SK-N-SH (cell line): ENCODE measurements around the gene RNU4-1. TPM values are rescaled to one million over a fixed set of nuclear protein-coding genes. Genes with fewer than 3 reads are reported as not detected.

Experiments used
- CTCF ChIA-PET: fragments of 300-600, 350-600 bp; formaldehyde crosslinking; extraction: SDS; loops from one replicate; lab custom pipeline; 2021; lab: Yijun Ruan, JAX
- POLR2A ChIA-PET: fragments of 350-600 bp; sonication (Branson Sonifier 250); formaldehyde crosslinking; extraction: SDS; loops from one replicate; lab custom pipeline; 2020; ENCODE audit warnings: antibody characterized with exemption, inconsistent platforms; lab: Yijun Ruan, JAX
- DNase-seq: peaks from one replicate; pipeline ENCODE4 v3.0.0; 2012
- H2AFZ ChIP-seq: fragments of 200-600 bp; sonication (generic); 2 replicates; pipeline ENCODE4 v1.8.1; 2016; ENCODE audit warnings: antibody characterized with exemption, mild to moderate bottlenecking, low read depth
- H3F3A ChIP-seq: fragments of 200-600 bp; sonication (generic); replicated peaks from 2 replicates; pipeline ENCODE3; 2016; ENCODE audit warnings: antibody characterized with exemption, mild to moderate bottlenecking; ENCODE audit not compliant: insufficient read depth
- H3K27ac ChIP-seq, 2 experiments: fragments of 200-500 bp in 1 of 2; fragments of 200-600 bp in 1 of 2; sonication (Bioruptor generic) in 1 of 2; sonication (generic), shearing (Covaris generic) in 1 of 2; 2 replicates each; pipeline versions ENCODE4 v1.5.1 to v1.6.1; 2014 to 2016; ENCODE audit warnings: low read depth in 2 of 2, inconsistent platforms in 1 of 2, low read length in 1 of 2, mild to moderate bottlenecking in 1 of 2, mixed read lengths in 1 of 2
- H3K27me3 ChIP-seq: fragments of 200-600 bp; sonication (generic), shearing (Covaris generic); 2 replicates; pipeline ENCODE4 v1.6.1; 2016; ENCODE audit warnings: mixed run types; ENCODE audit not compliant: insufficient read depth
- H3K36me3 ChIP-seq, 2 experiments: fragments of 200-500 bp in 1 of 2; fragments of 200-600 bp in 1 of 2; sonication (Bioruptor generic) in 1 of 2; sonication (generic) in 1 of 2; replicated peaks in 1 of 2; 2 replicates each; pipeline versions ENCODE3 to v1.5.1; 2014 to 2016; ENCODE audit warnings: low read length in 1 of 2, mild to moderate bottlenecking in 1 of 2; ENCODE audit not compliant: insufficient read depth in 2 of 2, control insufficient read depth in 1 of 2
- H3K4me1 ChIP-seq, 2 experiments: fragments of 200-500 bp in 1 of 2; fragments of 200-600 bp in 1 of 2; sonication (Bioruptor generic) in 1 of 2; sonication (generic), shearing (Covaris generic) in 1 of 2; 2 replicates each; pipeline versions ENCODE4 v1.5.1 to v1.6.1; 2014 to 2016; ENCODE audit warnings: low read depth in 1 of 2, low read length in 1 of 2, mixed run types in 1 of 2; ENCODE audit not compliant: insufficient read depth in 2 of 2, control insufficient read depth in 1 of 2
- H3K4me2 ChIP-seq: fragments of 200-600 bp; sonication (generic), shearing (Covaris generic); 2 replicates; pipeline ENCODE4 v1.6.1; 2017; ENCODE audit warnings: mixed run types
- H3K4me3 ChIP-seq, 2 experiments: fragments of 200-500 bp in 1 of 2; fragments of 200-600 bp in 1 of 2; sonication (Bioruptor generic) in 1 of 2; sonication (generic), shearing (Covaris generic) in 1 of 2; 2 replicates each; pipeline versions ENCODE4 v1.5.1 to v1.8.1; 2014 to 2016; ENCODE audit warnings: low read depth in 2 of 2, inconsistent platforms in 1 of 2, low read length in 1 of 2, mild to moderate bottlenecking in 1 of 2, mixed read lengths in 1 of 2, moderate library complexity in 1 of 2
- H3K79me2 ChIP-seq: fragments of 200-600 bp; sonication (generic); 2 replicates; pipeline ENCODE4 v1.8.1; 2017; ENCODE audit warnings: mild to moderate bottlenecking; ENCODE audit not compliant: insufficient read depth
- H3K9ac ChIP-seq: fragments of 200-600 bp; sonication (generic); 2 replicates; pipeline ENCODE4 v1.6.1; 2017; ENCODE audit warnings: mixed run types
- H3K9me2 ChIP-seq: fragments of 200-600 bp; sonication (generic); 2 replicates; pipeline ENCODE4 v1.6.1; 2017; ENCODE audit warnings: mixed run types
- H3K9me3 ChIP-seq: fragments of 200-600 bp; sonication (generic); 2 replicates; pipeline ENCODE4 v1.6.1; 2017; ENCODE audit warnings: mixed run types, mild to moderate bottlenecking, moderate library complexity
- H4K20me1 ChIP-seq: fragments of 200-600 bp; sonication (generic); 2 replicates; pipeline ENCODE4 v1.6.1; 2017; ENCODE audit warnings: mild to moderate bottlenecking, mixed run types; ENCODE audit not compliant: insufficient read depth
- FOSL2 ChIP-seq: IDR thresholded peaks from 2 replicates; pipeline ENCODE4 v1.4.0; 2012; ENCODE audit warnings: low read depth, mild to moderate bottlenecking, moderate library complexity, borderline replicate concordance
- FOXJ3 ChIP-seq: sonication (generic); formaldehyde crosslinking; IDR thresholded peaks from 2 replicates; pipeline ENCODE4 v1.5.1; 2020; ENCODE audit warnings: mild to moderate bottlenecking, missing genetic modification reagents
- FOXM1 ChIP-seq: IDR thresholded peaks from 2 replicates; pipeline ENCODE4 v1.4.0; 2012; ENCODE audit warnings: low read depth, mild to moderate bottlenecking
- MAX ChIP-seq: IDR thresholded peaks from 2 replicates; pipeline ENCODE4 v1.4.0; 2012; ENCODE audit warnings: low read depth
- PBX3 ChIP-seq: IDR thresholded peaks from 2 replicates; pipeline ENCODE4; 2012
- POLR2AphosphoS5 ChIP-seq: IDR thresholded peaks from 2 replicates; pipeline ENCODE4 v1.6.1; 2012; ENCODE audit warnings: low read depth, low read length
- RAD21 ChIP-seq: IDR thresholded peaks from 2 replicates; pipeline ENCODE4 v1.6.1; 2012; ENCODE audit warnings: mild to moderate bottlenecking, low read length
- RCOR1 ChIP-seq: fragments of 150-350 bp; IDR thresholded peaks from 2 replicates; pipeline ENCODE4 v1.6.1; 2017; ENCODE audit warnings: antibody characterized with exemption, low read length
- REST ChIP-seq: IDR thresholded peaks from 2 replicates; pipeline ENCODE4 v1.6.1; 2012; ENCODE audit warnings: mild to moderate bottlenecking, low read depth, low read length, moderate library complexity
- RFX5 ChIP-seq: IDR thresholded peaks from 2 replicates; pipeline ENCODE4 v1.6.1; 2012; ENCODE audit warnings: mild to moderate bottlenecking, improper control_type of control experiment, low read length
- USF2 ChIP-seq: fragments of 150-350 bp; IDR thresholded peaks from 2 replicates; pipeline ENCODE4 v1.6.1; 2017; ENCODE audit warnings: antibody characterized with exemption, low read length, low read depth, borderline replicate concordance
- YY1 ChIP-seq: IDR thresholded peaks from 2 replicates; pipeline ENCODE4 v1.4.0; 2012; ENCODE audit warnings: low read depth, mild to moderate bottlenecking
- WGBS: methylation state at CpG from one replicate; pipeline ENCODE4 v1.1.6; 2017; ENCODE audit warnings: low lambda C conversion rate; 5-methylcytosine and 5-hydroxymethylcytosine counted together
- polyA plus RNA-seq, 3 experiments: library from polyadenylated mRNA; depleted of rRNA; stranded (reverse); fragments of >200 nt; gene quantifications; 2 replicates each; pipeline ENCODE4 v1.2.3, GENCODE V29; 2012

The RNU4-1 gene
- polyA plus RNA-seq, 1 of the 3 experiments (the other 2 are of a cell fraction) = not detected

GRCh38 chr12:120262852-120263747 is 29.9 kb downstream of the RNU4-1 start:
- TF ChIP-seq REST (no peak), POLR2AphosphoS5 (no peak), RAD21 (no peak)
- H3K4me3 ChIP-seq = peak overlapping the region; percentile 73 to 83; a peak in 3 of 4 replicates
- H3K27me3 ChIP-seq = no peaks in the 10 kb centered on the region
- H3K36me3 ChIP-seq = peaks cover 2 to 7% of the 10 kb centered on the region in 2 experiments
- H3K27ac ChIP-seq = peak overlapping the region in 1 of 2 experiments; percentile 57; a peak in 2 of 4 replicates
- no peak overlapping the region for H2AFZ ChIP-seq
- peak overlapping the region; percentile 96 for H3K4me2 ChIP-seq
- no peaks in the 10 kb centered on the region for H3K9me2 ChIP-seq
- H3F3A ChIP-seq = peaks cover 26% of the 10 kb centered on the region
- WGBS = 72% methylated on average over 15 of the region's 15 CpGs
- H3K4me1 ChIP-seq = peaks cover 22 to 37% of the 10 kb centered on the region in 2 experiments; a peak in 3 of 4 replicates
- H4K20me1 ChIP-seq = peaks cover 63% of the 10 kb centered on the region
- DNase-seq = no peak
- POLR2A ChIA-PET = interaction anchor here (0.7 to 6.9 kb wide), 3 partner anchors 28 to 62 kb away, joined by 3 to 53 read pairs (median 4); partner anchors contain the start of genes RNU4-2 and RPLP0
- CTCF ChIA-PET = interaction anchor here (1.0 to 21.5 kb wide), 7 partner anchors 19 to 73 kb away, joined by 3 to 618 read pairs (median 15); partner anchors contain the start of genes RNU4-2, RPLP0 and SIRT4
- peaks cover 74% of the 10 kb centered on the region for H3K79me2 ChIP-seq
- H3K9me3 ChIP-seq = no peaks in the 10 kb centered on the region
- peak overlapping the region; percentile 92 for H3K9ac ChIP-seq

- H3F3A ChIP-seq = peaks cover 34% of the 10 kb centered on the region
- WGBS = 92% methylated on average over 7 of the region's 10 CpGs
- ChIA-PET POLR2A (interaction anchor here (0.7 to 6.9 kb wide), 4 partner anchors 29 to 61 kb away, joined by 3 to 53 read pairs (median 6); partner anchors contain the start of genes RNU4-2 and RPLP0), CTCF (interaction anchor here (2.0 to 21.5 kb wide), 4 partner anchors 18 to 40 kb away, joined by 9 to 618 read pairs (median 66); partner anchors contain the start of gene SIRT4)
- peak overlapping the region; percentile 92; the same call in 1 of the 2 replicates for H3K9ac ChIP-seq
- H3K4me1 ChIP-seq = peaks cover 27 to 45% of the 10 kb centered on the region in 2 experiments; a peak in 3 of 4 replicates
- peak overlapping the region; percentile 96 for H3K4me2 ChIP-seq
- peaks cover 2 to 7% of the 10 kb centered on the region in 2 experiments for H3K36me3 ChIP-seq
- H4K20me1 ChIP-seq = peaks cover 72% of the 10 kb centered on the region
- H3K4me3 ChIP-seq = peak overlapping the region; percentile 73 to 83; a peak in 3 of 4 replicates
- H3K27ac ChIP-seq = peak overlapping the region in 1 of 2 experiments; percentile 32; a peak in 1 of 4 replicates
- no peak overlapping the region for H2AFZ ChIP-seq
- no peaks in the 10 kb centered on the region for H3K27me3 ChIP-seq
- no peak for DNase-seq
- no peak for TF ChIP-seq FOXJ3
- no peak for TF ChIP-seq RCOR1
- no peak for TF ChIP-seq FOXM1
- TF ChIP-seq RFX5 = no peak
- TF ChIP-seq YY1 = no peak
- TF ChIP-seq USF2 = no peak
- no peak for TF ChIP-seq PBX3
- TF ChIP-seq FOSL2 = no peak; the same call in 1 of the 2 replicates
- no peak for TF ChIP-seq MAX
- H3K9me3 ChIP-seq = no peaks in the 10 kb centered on the region
- peaks cover 82% of the 10 kb centered on the region for H3K79me2 ChIP-seq
- H3K9me2 ChIP-seq = no peaks in the 10 kb centered on the region
These were observed 30.8 kb downstream of the RNU4-1 start for GRCh38 chr12:120261951-120262851.
